Measurements from ENCODE around the gene CYP26A1.

DNA sequence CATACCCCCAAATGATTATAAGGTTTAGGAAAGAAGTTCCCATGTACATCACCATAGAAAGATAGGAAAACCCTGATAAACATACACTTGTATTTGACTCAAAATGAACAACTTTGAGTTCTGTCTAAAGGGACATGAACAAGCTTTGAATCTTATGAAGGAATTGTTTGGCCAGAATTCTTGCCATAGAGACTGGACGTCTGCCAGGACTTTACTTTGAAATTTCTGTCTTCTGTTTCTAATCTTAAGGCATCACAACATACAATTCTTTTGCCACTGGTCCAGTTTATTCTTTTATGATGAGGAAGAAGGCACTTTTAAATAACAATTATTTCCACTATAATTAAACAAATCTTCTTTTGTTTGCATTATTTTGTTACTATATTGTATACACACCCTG, 39.3 kb upstream of the CYP26A1 start:
- TF ChIP-seq POLR2A (IDR thresholded peaks at IDR 0.05; ENCODE audit: low read depth, low read length), result no peak
- TF ChIP-seq POLR2AphosphoS5 (IDR thresholded peaks at IDR 0.05; ENCODE audit: low read depth, low read length), result no peak
- no peak for TF ChIP-seq TAF1 (IDR thresholded peaks at IDR 0.05; ENCODE audit: borderline replicate concordance, low read depth, low read length)
